GM21723 (cell line): ENCODE measurements around the gene ANKS6.

Experiments used
- ATAC-seq: cut with Tn5 transposase; IDR thresholded peaks from one replicate; pipeline ENCODE4 v1.9.1; 2021; ENCODE audit warnings: mild to moderate bottlenecking, moderate library complexity; ENCODE audit not compliant: unreplicated experiment

Gene ANKS6

DNA sequence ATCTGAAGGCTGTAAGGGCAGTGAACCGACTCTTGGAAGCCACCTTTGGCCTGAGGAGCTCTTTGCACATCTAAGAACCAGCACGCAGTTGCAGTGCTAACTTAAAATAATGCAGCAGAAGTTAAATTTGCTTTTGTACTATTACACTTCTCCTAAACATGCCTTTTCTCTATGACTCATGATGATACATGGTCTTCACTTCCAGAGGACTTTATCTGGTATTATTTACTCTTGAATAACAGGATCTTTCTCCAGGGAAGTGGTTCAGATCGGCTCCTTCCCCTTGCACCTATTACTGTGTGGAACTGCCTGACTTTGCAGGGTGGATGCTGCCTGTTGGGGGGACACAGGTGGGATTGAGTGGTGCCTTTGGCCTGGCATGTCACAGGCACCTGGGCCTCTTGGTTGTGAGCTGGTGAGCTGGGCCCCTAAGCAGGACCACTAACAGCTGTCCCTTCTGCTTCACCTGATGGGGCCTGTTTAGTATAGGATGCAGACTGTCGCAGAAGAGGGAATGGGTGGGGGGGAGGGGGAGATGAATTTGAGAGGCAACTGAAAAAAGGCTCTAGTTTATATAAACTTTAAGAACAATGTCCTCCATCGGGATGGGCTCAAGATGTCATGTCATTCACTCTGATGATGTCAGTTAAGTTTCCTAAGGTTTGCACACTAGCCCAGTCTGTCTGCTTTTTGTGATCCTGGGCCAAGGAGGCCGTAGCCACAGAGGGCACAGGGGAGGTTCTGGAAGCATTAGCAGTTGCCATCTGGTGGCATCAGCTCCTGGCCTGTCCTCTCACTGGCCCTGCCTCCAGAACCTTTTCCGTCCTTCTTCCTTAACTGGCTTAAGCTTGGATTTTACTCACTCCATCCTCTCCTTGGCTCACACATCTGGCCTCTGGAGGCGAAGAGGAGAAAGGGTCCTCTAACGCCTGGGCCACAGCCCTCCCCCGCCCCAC lies 53.8 kb downstream of the ANKS6 start:
- ATAC-seq = no peak

- no peak for ATAC-seq
These were observed 56.0 kb downstream of the ANKS6 start for GRCh38 chr9:98740226-98740881.

- no peak for ATAC-seq
These were observed 57.6 kb downstream of the ANKS6 start for GRCh38 chr9:98738741-98739140.

DNA sequence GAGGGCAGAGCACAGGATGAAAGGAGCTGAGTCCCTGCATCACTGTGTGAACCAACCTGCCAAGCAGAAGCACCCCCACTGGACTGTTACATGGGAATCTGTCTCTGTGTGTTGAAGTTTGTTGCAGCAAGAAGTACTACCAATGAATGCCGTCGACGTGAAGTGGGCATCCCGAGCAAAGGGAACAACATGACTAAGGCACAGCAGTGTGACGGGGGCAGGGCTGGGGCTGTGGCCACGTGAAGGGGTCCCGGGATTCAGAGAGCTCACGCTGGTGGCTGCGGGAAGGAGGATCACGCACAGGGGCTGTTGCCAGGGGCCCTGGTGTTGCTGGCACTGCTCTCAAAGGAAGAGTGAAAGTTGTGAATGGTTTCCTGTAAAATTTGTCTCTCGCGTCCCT lies 60.1 kb downstream of the ANKS6 start:
- ATAC-seq = no peak

- ATAC-seq = no peak
These were observed 63.6 kb downstream of the ANKS6 start for GRCh38 chr9:98732801-98733200.

- no peak for ATAC-seq
These were observed 64.3 kb downstream of the ANKS6 start for GRCh38 chr9:98732091-98732490.

- no peak for ATAC-seq
These were observed 65.5 kb downstream of the ANKS6 start for GRCh38 chr9:98730871-98731270.

DNA sequence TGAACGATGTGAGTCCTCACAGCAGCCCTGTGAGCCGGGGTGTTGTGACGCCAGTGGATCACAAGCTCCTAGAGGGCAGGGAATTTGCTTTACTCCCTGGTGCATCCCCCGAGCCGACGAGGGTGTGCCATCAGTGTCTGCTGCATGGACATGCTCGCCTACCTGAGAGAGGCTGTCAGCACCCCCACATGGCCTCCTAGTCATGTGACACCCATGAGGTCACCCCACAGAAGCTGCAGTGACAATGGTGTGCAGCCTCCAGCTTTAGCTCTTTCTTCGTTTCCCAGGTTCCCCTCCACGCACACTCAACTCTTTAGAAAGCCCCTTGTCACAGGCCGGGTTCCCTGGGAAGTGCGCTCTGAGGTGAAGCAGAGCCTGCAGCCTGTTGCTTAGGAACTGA lies 67.9 kb downstream of the ANKS6 start:
- no peak for ATAC-seq

GRCh38 chr9:98727428-98727827 lies 68.9 kb downstream of the ANKS6 start:
- ATAC-seq = no peak

- no peak for ATAC-seq
These were observed 69.6 kb downstream of the ANKS6 start for GRCh38 chr9:98726735-98727134.

DNA sequence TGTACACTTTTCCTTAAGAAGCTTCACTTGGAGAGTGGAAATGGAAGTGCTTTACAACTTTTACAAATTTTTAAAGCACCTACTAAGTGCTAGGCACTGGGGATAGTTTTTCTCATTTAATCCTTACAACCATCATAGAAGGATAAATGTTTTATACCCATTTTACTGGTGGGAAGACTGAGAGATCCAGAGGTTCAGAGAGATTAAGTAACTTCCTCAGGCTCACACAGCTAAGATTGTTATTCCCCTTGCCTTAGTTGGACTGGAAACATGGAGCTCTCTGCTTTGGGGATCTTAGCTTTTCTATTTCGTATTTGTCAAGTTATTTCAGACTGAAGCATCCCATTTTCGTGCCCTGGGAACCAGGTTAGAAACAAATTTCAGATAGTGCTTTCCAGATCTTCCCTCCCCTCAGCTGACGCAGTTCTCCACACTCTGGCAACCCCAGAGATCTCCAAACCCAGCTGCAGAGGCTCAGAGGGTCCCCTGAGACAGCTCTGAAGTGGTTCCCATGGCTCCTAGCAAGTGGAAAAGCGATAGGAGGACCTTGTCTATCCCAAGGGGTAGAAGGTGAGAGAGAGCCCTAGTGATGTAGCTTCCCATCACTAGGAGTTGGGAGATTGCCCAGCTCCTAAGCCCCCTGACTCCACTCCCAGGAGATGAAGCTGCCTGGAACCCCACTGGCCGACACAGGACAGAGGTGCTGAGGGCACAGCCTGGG lies 71.4 kb downstream of the ANKS6 start:
- no peak for ATAC-seq

DNA sequence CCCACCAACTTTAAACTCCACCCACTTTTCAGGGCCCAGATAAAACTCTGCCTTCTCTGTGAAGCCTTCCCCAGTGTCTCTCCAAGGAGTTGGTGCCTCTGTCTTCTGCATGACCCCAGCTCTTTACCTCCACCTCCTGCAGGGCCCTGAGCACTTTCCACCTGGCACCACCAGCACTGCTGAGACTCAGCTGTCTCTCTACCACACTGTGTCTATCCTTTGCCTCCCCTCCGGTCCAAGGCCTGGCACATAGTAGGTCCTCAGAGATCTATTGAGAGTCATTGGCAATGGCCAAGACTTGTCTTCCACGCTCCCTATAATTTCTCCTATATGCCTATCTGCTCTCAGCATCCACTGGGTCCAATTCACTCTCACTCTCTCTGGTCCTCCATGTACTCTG lies 74.7 kb downstream of the ANKS6 start:
- no peak for ATAC-seq

DNA sequence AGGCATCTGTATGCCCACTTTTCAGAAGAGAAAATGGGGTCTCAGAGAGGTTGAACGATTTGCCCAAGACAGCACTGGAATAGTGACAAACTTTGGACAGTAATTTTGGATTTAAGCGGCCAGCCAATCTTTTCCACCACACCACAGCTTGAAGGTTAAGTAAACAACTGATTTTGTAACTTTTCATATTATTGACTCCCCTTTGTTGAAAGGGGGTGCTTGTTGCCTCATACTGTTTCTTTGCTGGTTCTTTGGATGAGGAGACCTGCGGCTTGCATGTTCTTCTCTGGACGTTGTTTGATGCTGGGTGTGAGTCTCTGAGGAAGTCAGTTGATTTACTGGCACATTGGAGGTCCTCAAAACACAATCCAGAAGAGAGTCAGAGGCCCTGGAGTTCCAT lies 76.0 kb downstream of the ANKS6 start:
- ATAC-seq = no peak

- no peak for ATAC-seq
These were observed 77.3 kb downstream of the ANKS6 start for GRCh38 chr9:98719055-98719454.

GRCh38 chr9:98714833-98715232 lies 81.5 kb downstream of the ANKS6 start:
- no peak for ATAC-seq

GRCh38 chr9:98712987-98713386 lies 83.4 kb downstream of the ANKS6 start:
- ATAC-seq = no peak

- ATAC-seq = no peak
These were observed 86.1 kb downstream of the ANKS6 start for GRCh38 chr9:98709968-98710965.

GRCh38 chr9:98708933-98709911 lies 87.1 kb downstream of the ANKS6 start, which contains the start of gene GABBR2:
TSS of gene GABBR2 (minus strand) at chr9:98708935. CDS start at chr9:98708737, 198 bp downstream.
- no peak for ATAC-seq
